Breast epithelium (tissue), 4 donors: Measurements from ENCODE around the gene DOK1. TPM values are rescaled to one million over a fixed set of nuclear protein-coding genes. Genes with fewer than 3 reads are reported as not detected.

Experiments used
- DNase-seq, 2 donors: peaks; one replicate each; pipeline ENCODE4 v3.0.0-alpha.2; 2019; ENCODE audit warnings: low spot score in 2 of 2
- H3K27ac ChIP-seq, 2 donors: fragments of 200-600 bp; sonication (generic) in 1 of 2; one replicate each; pipeline ENCODE4 v1.5.1; 2016 to 2019; ENCODE audit warnings: mild to moderate bottlenecking in 1 of 2
- H3K27me3 ChIP-seq, 2 donors: fragments of 200-600 bp; sonication (generic) in 1 of 2; one replicate each; pipeline versions ENCODE4 v1.5.1 to v1.6.0; 2017 to 2019; ENCODE audit warnings: control low read depth in 1 of 2, mild to moderate bottlenecking in 1 of 2
- H3K36me3 ChIP-seq: fragments of 200-600 bp; one replicate; pipeline ENCODE4 v1.5.1; 2019
- H3K4me1 ChIP-seq, 2 donors: fragments of 200-600 bp; sonication (generic); one replicate each; pipeline ENCODE4 v1.5.1; 2016 to 2019; ENCODE audit warnings: control low read depth in 1 of 2
- H3K4me3 ChIP-seq, 3 donors: fragments of 200-600 bp; sonication (generic); 1 replicate in 2 of 3; 2 replicates in 1 of 3; pipeline ENCODE4 v1.5.1; 2016 to 2019; ENCODE audit warnings: mild to moderate bottlenecking in 3 of 3, moderate library complexity in 2 of 3
- H3K9me3 ChIP-seq, 2 donors: fragments of 200-600 bp; sonication (generic) in 1 of 2; one replicate each; pipeline ENCODE4 v1.5.1; 2016 to 2019; ENCODE audit warnings: control low read depth in 1 of 2
- POLR2A ChIP-seq: fragments of 450-650 bp; IDR thresholded peaks from one replicate; pipeline ENCODE4 v1.6.1; 2016; ENCODE audit warnings: antibody characterized with exemption, mild to moderate bottlenecking, moderate library complexity
- POLR2AphosphoS5 ChIP-seq, 3 donors: sonication (generic); formaldehyde crosslinking; IDR thresholded peaks; one replicate each; pipeline ENCODE4 v1.6.1; 2017; ENCODE audit warnings: antibody characterized with exemption in 3 of 3
- intact Hi-C: fragments of 100-400 bp; cut with DNase I; formaldehyde crosslinking; loops from one replicate; pipeline ENCODE4 v1.15.1; 2023; ENCODE audit warnings: low total_unique reads
- total RNA-seq, 3 donors: library from RNA; depleted of rRNA; stranded (reverse); fragments of >200 nt; gene quantifications; one replicate each; pipeline ENCODE4 v1.1.0, GENCODE V29; 2016
- TF ChIP-seq, protein P1 (sequence below), 3 donors: fragments of 450-650 bp; IDR thresholded peaks; one replicate each; pipeline ENCODE4 v1.5.1; 2016 to 2017; ENCODE audit warnings: antibody characterized with exemption in 3 of 3, mild to moderate bottlenecking in 3 of 3, moderate library complexity in 3 of 3

DOK1 gene
- total RNA-seq, 3 donors from 2014 or later = 11.0 to 33.3 (median 13.1) TPM

DNA sequence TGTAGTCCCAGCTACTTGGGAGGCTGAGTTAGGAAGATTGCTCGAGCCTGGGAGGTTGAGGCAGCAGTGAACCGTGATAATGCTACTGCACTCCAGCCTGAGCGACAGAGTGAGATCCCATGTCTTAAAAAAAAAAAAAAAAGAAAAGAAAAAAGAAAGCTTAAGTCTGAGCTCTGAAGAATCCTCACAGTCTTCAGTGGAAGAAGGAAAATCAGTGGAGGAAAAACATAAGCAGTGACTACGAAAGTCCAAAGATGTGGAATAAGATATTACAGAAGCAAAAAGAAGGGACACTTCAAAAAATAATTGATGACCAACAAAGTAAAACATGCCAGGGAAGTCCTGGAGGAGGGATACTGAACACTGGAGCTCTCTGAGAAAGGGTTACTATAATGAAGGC lies 44.2 kb upstream of the DOK1 start:
- peaks cover 13 to 34% of the 10 kb centered on the region in 2 donors for H3K27me3 ChIP-seq
- intact Hi-C loops = no loop called here

DNA sequence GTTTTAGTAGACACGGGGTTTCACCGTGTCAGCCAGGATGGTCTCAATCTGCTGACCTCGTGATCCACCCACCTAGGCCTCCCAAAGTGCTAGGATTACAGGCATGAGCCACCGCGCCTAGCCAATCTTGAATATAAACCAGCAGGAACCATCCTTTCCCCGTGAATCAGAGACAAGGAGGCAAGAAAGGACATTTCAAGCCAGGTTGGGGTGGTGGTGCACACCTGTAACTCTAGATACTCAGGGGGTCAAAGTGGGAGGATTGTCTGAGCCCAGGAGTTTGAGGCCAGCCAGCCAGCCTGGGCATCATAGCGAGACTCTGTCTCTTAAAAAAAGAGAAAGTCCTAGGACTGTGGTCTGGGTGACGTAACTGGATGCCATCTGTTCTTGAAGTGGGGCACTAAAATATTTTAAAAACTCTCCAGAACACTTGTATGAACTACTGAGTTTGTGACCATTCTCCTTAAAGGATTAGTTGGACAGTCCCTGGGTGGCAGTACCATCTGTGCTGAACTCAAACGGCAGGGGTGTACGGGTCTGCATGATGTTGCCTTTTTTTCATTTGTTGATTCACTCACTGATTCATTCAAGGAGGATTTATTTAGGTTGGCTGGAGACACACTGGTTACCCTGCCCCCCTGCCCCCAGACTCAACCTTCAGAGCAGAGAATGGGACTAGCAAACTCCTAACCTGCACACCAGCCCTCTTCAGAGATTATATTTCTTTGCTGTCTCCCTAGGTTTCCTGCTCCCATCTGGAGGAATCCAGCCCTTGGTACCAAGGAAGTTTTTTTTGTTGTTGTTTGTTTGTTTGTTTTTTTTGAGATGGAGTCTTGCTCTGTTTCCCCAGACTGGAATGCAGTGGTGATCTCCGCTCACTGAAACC lies 43.2 kb upstream of the DOK1 start:
- Histone ChIP-seq H3K4me1 (peaks cover 0 to 6% of the 10 kb centered on the region in 2 donors), H3K9me3 (no peaks in the 10 kb centered on the region), H3K27ac (no peak overlapping the region), H3K27me3 (peaks cover 15 to 45% of the 10 kb centered on the region in 2 donors), H3K36me3 (no peaks in the 10 kb centered on the region), H3K4me3 (no peak overlapping the region)
- TF ChIP-seq POLR2AphosphoS5 (IDR thresholded peaks at IDR 0.05) (no peak), POLR2A (no peak)
- TF ChIP-seq, protein P1, sequence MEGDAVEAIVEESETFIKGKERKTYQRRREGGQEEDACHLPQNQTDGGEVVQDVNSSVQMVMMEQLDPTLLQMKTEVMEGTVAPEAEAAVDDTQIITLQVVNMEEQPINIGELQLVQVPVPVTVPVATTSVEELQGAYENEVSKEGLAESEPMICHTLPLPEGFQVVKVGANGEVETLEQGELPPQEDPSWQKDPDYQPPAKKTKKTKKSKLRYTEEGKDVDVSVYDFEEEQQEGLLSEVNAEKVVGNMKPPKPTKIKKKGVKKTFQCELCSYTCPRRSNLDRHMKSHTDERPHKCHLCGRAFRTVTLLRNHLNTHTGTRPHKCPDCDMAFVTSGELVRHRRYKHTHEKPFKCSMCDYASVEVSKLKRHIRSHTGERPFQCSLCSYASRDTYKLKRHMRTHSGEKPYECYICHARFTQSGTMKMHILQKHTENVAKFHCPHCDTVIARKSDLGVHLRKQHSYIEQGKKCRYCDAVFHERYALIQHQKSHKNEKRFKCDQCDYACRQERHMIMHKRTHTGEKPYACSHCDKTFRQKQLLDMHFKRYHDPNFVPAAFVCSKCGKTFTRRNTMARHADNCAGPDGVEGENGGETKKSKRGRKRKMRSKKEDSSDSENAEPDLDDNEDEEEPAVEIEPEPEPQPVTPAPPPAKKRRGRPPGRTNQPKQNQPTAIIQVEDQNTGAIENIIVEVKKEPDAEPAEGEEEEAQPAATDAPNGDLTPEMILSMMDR (IDR thresholded peaks at IDR 0.05) = no peak
- no peak for DNase-seq
- intact Hi-C loops = no loop called here

More for the DNA sequence above, 44.2 kb upstream of the DOK1 start:
- Histone ChIP-seq H3K36me3 (no peaks in the 10 kb centered on the region), H3K9me3 (no peaks in the 10 kb centered on the region), H3K27ac (no peak overlapping the region), H3K4me1 (peaks cover 0 to 17% of the 10 kb centered on the region in 2 donors), H3K4me3 (no peak overlapping the region)
- no peak for DNase-seq
- TF ChIP-seq, protein P1 (IDR thresholded peaks at IDR 0.05) = no peak
- no peak for TF ChIP-seq POLR2AphosphoS5 (IDR thresholded peaks at IDR 0.05)
- no peak for TF ChIP-seq POLR2A

DNA sequence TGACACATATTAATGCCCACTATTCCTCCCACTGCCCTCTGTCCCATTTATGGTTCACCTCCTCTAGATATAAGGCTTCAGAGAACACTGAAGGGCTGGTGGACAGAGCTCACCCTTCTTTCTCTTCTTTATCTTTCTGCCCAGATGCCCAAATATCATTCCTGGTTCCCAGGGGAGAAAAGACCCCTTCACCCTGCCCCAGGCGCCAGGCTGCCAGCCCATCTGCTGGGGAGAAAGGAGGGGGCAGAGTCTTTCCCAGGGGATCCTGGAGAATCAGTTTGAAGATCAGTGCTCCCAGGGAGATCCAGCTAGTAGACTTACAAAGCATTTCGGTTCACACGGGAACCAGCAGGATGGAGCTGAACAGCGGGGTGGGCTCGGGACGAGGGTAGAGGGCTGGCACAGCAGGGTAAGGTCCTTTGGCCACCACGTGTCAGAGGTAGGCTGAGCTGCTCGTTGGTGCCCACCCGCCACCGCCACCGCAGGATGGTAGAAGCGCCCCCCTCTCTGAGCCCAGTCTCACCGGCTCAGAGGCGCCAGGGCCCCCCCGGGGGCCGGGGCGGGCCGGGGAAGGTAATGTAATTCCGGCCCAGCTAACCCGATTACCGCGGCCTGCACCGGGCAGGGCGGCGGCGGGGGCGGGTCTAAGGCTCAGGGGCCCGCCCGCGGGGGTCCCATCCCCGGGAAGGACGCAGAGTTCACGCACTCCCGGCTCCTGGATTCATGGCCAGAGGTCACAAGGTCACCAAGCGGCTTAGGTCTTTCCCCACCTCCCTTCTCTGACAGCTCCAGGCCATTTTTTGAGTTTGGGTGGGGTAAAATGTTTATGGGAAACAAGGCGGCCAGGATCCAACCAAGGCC lies 41.5 kb upstream of the DOK1 start:
- Histone ChIP-seq H3K4me1 (no peaks in the 10 kb centered on the region), H3K9me3 (no peaks in the 10 kb centered on the region), H3K27me3 (peaks cover 17 to 61% of the 10 kb centered on the region in 2 donors), H3K4me3 (no peak overlapping the region), H3K36me3 (no peaks in the 10 kb centered on the region), H3K27ac (no peak overlapping the region)
- TF ChIP-seq, protein P1 (IDR thresholded peaks at IDR 0.05) = no peak
- no peak for TF ChIP-seq POLR2AphosphoS5 (IDR thresholded peaks at IDR 0.05)
- TF ChIP-seq POLR2A = no peak
- DNase-seq = no peak
- intact Hi-C loops = no loop called here

DNA sequence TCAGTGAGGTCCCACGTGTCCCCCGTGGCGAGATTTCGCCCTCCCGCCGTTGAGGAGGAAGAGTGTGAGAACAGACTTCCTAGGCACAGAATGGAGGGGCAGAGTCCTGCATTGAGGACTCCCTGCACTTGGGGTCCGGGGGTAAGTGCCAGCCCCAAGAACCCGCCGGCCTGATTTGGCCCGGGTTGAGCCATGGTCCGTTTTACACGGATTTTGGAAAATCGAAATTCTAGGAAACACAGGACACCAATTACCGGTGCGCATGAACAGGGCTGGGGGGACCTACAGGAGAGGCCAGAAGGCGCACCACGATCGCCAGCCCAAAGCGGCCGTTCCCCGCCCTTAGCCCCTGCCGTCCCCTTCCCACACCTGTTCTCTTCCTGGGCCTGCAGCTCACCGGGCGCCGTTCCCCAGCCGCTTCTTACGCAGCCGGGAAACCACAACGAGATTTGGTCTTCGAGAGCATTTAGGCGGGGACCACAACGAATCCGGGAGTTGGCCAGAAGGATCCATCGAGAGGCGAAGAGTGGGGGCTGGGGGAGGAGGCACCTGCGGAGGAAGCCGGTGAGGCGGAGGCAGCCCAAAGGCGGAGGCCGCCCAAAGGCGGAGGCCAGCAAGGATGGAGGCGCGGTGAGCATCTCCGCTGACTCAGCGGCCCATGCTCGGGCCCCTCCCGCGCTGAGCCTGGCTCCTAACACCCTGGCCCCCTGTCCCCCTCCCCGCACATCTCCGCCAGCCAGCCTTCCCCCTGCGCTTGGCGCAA lies 40.7 kb upstream of the DOK1 start:
- peaks cover 17 to 69% of the 10 kb centered on the region in 2 donors for H3K27me3 ChIP-seq
- no peak for DNase-seq

More for the DNA sequence above, 40.7 kb upstream of the DOK1 start:
- intact Hi-C loops = no loop called here
- H3K36me3 ChIP-seq = no peaks in the 10 kb centered on the region
- H3K4me1 ChIP-seq = no peaks in the 10 kb centered on the region
- H3K4me3 ChIP-seq = peak overlapping the region in 1 of 3 donors; percentile 68
- no peak for TF ChIP-seq POLR2A
- TF ChIP-seq, protein P1 (IDR thresholded peaks at IDR 0.05) = no peak
- TF ChIP-seq POLR2AphosphoS5 (IDR thresholded peaks at IDR 0.05) = peak; percentile 29 to 61 (median 52)
- H3K9me3 ChIP-seq = no peaks in the 10 kb centered on the region
- H3K27ac ChIP-seq = no peak overlapping the region
